Measurements from ENCODE around the gene KPNB1. TPM values are rescaled to one million over a fixed set of nuclear protein-coding genes. Genes with fewer than 3 reads are reported as not detected.
A peak's percentile ranks its signal among the peaks of the same experiment; 100 is the strongest.

Gene KPNB1
- total RNA-seq, 2 experiments from 2014 or later: 232 to 453 TPM

DNA sequence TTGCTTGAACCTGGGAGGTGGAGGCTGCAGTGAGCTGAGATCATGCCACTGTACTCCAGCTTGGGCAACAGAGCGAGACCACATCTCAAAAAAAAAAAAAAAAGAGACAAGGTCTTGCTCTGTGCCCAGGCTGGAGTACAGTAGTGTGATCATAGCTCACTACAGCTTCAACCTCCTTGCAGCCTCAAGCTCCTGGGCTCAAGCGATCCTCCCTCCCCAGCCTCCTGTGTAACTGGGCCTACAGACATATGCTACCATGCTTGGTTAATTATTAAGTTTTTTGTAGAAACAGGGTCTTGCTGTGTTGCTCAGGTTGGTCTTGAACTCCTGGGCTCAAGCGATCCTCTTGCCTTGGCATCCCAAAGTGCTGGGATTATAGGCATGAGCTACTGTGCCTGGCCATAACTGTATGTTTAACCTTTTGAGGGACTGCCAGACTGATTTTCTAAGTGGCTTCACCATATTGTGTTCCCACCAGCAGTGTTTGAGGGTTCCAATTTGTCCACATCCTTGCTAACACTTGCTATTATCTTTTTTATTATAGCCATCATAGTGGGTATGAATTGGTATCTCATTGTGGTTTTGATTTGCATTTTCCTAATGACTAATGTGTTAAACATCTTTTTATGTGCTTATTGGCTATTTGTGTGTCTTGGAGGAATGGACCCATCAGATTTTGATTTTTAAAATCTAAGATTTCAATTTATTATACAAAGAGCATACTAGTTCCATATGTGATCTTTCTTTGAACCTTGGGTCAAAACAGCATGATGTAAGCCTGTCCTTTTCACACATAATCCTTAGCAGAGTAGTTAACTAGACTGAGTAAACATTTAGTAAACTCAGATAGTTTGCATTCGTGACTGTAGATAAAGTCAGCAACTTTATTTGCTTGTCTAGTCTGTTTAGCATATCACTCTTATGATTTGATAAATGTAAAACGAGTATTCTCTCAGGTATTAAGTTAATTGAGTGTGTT lies 38.1 kb upstream of the KPNB1 start:
- ChIA-PET CTCF (ENCODE audit: unreplicated experiment) (no interaction called here), POLR2A (no interaction called here)
- H3K36me3 ChIP-seq (ENCODE audit: insufficient read depth, low read length): peaks cover 76% of the 10 kb centered on the region
- no peak overlapping the region for H3K27ac ChIP-seq (ENCODE audit: low read depth, low read length, poor library complexity, severe bottlenecking)
- no peak for TF ChIP-seq CTCF (conservative IDR thresholded peaks at IDR 0.05; ENCODE audit: low read length)
- no peak for TF ChIP-seq EZH2phosphoT487 (IDR thresholded peaks at IDR 0.05; ENCODE audit: borderline replicate concordance, low read depth, low read length)
- no peak for DNase-seq (ENCODE audit: low spot score)
- H3K79me2 ChIP-seq (ENCODE audit: insufficient read depth, low read depth, low read length): no peaks in the 10 kb centered on the region
- no peak overlapping the region for H3K4me3 ChIP-seq (ENCODE audit: low read depth, low read length, poor library complexity, severe bottlenecking)
- H4K20me1 ChIP-seq (ENCODE audit: insufficient read depth, low read length): no peaks in the 10 kb centered on the region
- H3K9me3 ChIP-seq (ENCODE audit: low read length): no peaks in the 10 kb centered on the region
- H3K4me1 ChIP-seq (ENCODE audit: insufficient read depth, low read length, poor library complexity, severe bottlenecking): no peaks in the 10 kb centered on the region
- no peak overlapping the region for H3K4me2 ChIP-seq (ENCODE audit: low read length)
- no peak overlapping the region for H2AFZ ChIP-seq (ENCODE audit: low read length)
- BruUV-seq (replicated peaks): no TSS peak
- no peaks in the 10 kb centered on the region for H3K9me2 ChIP-seq (ENCODE audit: insufficient read depth, low read length)
- intact Hi-C loops (cut with micrococcal nuclease; ENCODE audit: unreplicated experiment): no loop called here

- no TSS peak for BruUV-seq (replicated peaks)
- Histone ChIP-seq H2AFZ (ENCODE audit: low read length) (no peak overlapping the region), H3K4me3 (ENCODE audit: low read depth, low read length, poor library complexity, severe bottlenecking) (no peak overlapping the region), H3K79me2 (ENCODE audit: insufficient read depth, low read depth, low read length) (no peaks in the 10 kb centered on the region), H3K9me3 (ENCODE audit: low read length) (no peaks in the 10 kb centered on the region), H3K27ac (ENCODE audit: low read depth, low read length, poor library complexity, severe bottlenecking) (no peak overlapping the region), H3K36me3 (ENCODE audit: insufficient read depth, low read length) (peaks cover 82% of the 10 kb centered on the region), H3K4me1 (ENCODE audit: insufficient read depth, low read length, poor library complexity, severe bottlenecking) (no peaks in the 10 kb centered on the region), H3K9me2 (ENCODE audit: insufficient read depth, low read length) (no peaks in the 10 kb centered on the region), H4K20me1 (ENCODE audit: insufficient read depth, low read length) (no peaks in the 10 kb centered on the region), H3K4me2 (ENCODE audit: low read length) (no peak overlapping the region)
- ChIA-PET CTCF (ENCODE audit: unreplicated experiment) (no interaction called here), POLR2A (interaction anchor here (0.5 to 1.1 kb wide), 3 partner anchors 116 to 245 kb away, joined by 3 read pairs; no protein-coding TSS in a partner anchor)
- intact Hi-C loops (cut with micrococcal nuclease; ENCODE audit: unreplicated experiment): loop anchor here (1.0 to 5.0 kb wide), 2 partner anchors 254 to 384 kb away; no protein-coding TSS in a partner anchor
- peak; percentile 72 for DNase-seq (ENCODE audit: low spot score)
- TF ChIP-seq CTCF (conservative IDR thresholded peaks at IDR 0.05; ENCODE audit: low read length) (peak; percentile 96), EZH2phosphoT487 (IDR thresholded peaks at IDR 0.05; ENCODE audit: borderline replicate concordance, low read depth, low read length) (no peak)
Measured at GRCh38 chr17:47615766-47616424, 33.8 kb upstream of the KPNB1 start.
